NCI-H1092 treated with DMSO at 0.1 percent for 48 hours (cell line): ENCODE data around the gene CCR6.
"Not testable (repeated sequence)": the region's sequence is repeated elsewhere in the genome, so short reads cannot be mapped to it uniquely, and the experiment has no call there.

Experiments used
- DNase-seq: peaks from one replicate; lab custom pipeline; 2025; lab: John Stamatoyannopoulos, UW

The CCR6 gene

GRCh38 chr6:167143041-167143440, 20.1 kb downstream of the CCR6 start:
- DNase-seq, result no peak

DNA sequence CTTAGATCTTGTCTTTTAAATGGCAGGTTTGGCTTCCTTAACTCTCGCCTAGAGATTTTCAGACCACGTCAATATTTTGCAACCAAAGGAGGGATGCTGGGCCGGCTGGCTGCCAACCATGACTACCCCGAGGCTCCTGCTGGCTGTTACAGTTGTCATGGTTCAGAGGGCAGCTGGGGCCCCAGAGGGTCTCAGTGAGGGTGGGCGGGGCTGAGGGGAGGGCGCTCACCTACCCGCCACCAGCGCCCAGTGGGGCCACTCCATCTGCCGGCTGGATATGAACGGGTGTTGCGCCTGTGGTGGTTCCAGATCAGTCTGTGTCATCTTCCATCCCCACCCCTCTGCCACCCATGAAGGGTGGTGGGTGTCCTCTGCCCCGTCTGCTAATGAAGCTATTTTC, 22.6 kb downstream of the CCR6 start:
- no peak for DNase-seq

GRCh38 chr6:167146135-167146534, 23.2 kb downstream of the CCR6 start:
- no peak for DNase-seq

DNA sequence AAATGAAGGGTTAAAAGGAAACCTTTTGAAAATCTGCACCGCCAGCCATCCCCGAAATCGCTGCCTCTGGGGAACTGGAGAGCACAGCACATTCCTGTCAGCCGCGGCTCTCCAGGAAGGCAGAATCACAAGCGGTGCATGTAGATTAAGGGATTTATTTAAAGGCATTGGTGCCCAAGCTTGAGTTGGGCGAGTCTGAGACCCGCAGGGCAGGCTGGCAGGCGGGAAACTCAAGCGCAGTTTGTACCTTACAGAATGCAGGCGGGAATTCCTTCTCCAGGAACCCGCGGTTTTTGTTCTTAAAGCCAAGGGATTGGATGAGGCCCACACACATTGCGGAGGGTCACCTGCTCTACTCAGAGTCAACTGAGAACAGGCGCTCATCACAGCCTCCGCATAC, 24.1 kb downstream of the CCR6 start:
- DNase-seq, result no peak

DNA sequence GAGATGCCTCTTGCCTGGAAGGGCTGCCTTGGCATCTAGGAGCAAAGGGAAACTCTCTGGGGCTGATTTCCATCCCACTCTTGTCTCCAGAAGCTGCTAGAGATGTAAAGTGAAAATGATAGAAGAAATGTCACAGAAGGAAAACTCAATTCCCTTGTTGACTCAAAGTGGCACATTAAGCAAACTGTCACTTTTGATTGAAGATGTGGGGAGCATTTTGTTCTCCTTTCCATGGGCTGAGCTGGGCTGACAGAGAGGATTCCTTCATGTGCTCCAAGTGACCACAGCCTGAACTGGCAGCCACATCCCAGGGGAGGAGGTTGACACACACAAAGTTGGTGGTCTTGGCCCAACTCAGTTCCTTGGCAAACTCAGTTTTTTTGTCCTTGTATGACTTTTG, 25.1 kb downstream of the CCR6 start:
- no peak for DNase-seq

DNA sequence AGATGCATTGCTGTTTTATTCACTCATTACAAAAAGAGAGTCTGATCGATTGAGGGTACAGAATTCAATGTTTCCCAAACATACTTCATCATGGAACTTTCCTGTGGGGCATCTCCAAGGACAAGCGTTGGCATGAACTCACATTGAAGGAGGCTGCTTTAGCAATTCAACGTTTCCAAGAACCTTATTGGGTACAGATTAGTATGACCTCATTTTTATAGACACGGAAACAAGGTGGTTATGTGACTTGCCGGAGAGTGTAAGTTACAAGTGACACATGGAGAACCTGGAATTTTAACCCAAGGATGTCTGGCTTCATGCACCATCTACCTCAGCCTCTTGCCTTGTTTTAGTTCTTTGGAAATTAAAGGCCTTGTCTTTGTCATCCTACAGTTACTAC, 26.1 kb downstream of the CCR6 start:
- no peak for DNase-seq

DNA sequence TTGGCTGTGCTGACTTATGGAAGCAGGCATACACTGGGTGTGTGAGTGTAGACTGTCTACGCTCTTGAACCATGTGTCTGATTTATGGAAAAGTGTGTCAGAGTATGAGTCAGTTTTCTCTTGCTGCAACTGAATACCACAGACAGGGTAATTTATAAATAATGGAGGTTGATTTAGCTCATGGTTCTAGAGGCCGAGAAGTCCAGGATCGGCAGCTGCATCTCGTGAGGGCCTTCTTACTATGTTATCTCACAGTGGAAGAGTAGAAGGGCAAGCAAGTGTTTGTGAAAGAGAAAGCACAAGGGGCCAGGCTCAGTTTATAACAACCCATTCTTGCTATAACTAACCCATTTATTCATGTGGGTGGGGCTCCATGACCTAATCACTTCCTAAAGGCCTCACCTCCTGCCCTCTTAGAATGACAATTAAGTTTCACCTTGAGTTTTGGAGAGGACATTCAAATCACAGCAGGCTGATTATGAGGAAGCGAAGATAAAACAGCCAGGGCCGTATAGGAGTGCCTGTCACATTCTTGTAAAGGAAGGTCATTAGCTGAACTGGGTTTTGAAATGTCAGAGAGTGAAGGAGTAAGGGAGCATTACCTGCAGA, 28.1 kb downstream of the CCR6 start:
- no peak for DNase-seq

GRCh38 chr6:167151648-167152047, 28.8 kb downstream of the CCR6 start:
- no peak for DNase-seq

DNA sequence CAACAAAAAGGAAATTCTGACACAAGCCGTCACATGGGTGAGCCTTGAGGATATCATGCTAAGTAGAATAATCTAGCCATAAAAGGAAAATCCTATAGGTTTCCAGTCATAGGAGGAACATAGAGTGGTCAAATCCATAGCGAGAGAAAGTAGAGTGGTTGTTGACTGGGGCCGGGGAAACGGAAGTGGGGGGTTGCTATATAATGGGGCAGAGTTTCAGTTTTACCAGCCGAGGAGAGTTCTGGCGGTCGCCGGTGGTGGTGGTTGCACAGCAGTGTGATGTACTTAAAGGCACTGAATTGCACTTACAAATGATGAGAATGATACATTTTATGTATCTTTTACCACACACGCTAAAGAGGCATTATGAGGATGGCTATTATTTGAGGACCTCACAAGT, 30.0 kb downstream of the CCR6 start:
- DNase-seq, result no peak

GRCh38 chr6:167153521-167153959, 30.6 kb downstream of the CCR6 start:
- no peak for DNase-seq

DNA sequence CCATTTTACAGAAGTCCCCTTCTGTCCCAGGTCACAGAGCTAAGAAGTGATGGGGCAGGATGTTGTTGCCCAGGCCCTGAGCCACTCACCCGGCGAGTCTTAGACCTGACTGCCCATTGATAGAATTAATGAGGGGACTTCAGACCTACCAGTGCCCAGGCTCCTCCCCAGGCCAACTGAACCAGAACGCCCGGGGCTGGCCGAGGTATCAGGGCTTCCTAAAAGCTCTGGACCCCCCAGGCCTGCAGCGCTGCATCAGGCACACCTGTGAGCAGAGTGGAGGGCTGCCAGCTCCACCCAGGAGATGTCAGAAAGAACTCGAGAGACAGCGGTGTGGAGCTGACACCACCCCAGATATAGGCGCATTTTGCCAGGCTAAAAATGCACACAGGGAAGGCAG, 31.4 kb downstream of the CCR6 start:
- DNase-seq, result no peak

DNA sequence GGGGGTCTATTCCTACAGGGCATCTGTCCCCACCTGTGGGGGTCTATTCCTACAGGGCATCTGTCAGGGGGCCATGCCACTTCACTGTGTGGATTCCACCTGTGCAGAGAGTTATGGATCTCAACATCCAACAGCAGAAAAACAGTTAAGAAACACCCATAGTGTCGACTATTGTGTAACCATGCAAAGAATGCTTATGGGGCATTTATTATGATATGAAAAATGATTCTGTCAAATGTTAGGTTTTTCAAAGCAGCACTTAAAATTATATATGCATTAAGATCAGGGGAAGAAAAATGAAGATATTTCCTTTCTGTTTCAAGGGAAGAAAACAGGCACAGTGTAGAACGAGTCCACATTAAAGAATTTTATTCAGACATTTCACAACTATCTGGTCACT, 32.0 kb downstream of the CCR6 start:
- DNase-seq, result no peak

GRCh38 chr6:167157414-167157813, 34.5 kb downstream of the CCR6 start:
- no peak for DNase-seq

GRCh38 chr6:167157863-167158262, 35.0 kb downstream of the CCR6 start, which contains the start of gene GPR31:
TSS of gene GPR31 (minus strand) at chr6:167157980. CDS start at chr6:167157831, 149 bp downstream.
- DNase-seq, result no peak

- no peak for DNase-seq
These were observed 39.1 kb downstream of the CCR6 start for GRCh38 chr6:167161851-167162467.

GRCh38 chr6:167162591-167162990, 39.7 kb downstream of the CCR6 start:
- no peak for DNase-seq

DNA sequence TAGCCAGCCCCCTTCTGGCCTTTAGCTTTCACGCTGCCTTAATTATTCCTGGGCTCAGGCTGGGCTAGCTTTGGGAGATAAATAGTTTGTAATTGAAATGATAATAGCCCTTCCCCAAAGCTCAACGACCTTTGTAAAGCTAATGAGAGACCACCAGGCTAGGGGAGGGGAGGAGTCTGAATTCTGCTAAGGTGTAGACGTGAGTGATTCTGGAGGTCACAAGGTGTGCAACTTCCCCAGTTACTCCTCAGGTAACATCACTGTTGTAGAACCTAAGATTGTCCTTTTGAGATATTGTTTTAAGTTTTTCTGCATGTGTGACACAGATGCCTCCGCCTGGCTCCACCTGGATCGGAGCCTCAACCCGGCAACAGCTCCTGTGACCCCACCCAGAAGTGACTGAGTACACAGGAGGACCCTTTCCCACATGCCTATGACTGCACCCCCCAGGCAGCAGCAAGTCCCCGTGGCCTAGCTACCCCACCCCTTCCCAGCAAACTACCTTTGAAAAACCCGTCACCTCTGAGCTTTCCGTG, 40.6 kb downstream of the CCR6 start:
- DNase-seq, result no peak

DNA sequence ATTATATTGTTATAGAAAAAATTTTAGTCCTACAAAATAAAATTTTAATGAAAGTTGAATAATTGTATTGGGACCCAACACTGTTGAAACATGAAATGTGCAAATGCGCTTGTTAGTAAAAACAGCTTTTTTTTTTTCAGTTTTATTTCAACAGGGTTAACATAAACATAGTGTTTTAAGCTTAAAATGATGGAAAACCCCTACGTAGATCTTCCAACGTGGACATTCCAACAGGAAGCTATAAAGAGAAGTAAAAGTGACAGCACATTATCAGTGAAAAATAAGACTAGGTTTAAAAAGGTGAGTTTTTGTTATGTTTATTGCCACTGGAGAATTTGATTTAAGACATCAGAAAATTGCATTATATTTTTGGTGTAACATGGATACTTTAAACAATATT, 41.4 kb downstream of the CCR6 start:
- no peak for DNase-seq

DNA sequence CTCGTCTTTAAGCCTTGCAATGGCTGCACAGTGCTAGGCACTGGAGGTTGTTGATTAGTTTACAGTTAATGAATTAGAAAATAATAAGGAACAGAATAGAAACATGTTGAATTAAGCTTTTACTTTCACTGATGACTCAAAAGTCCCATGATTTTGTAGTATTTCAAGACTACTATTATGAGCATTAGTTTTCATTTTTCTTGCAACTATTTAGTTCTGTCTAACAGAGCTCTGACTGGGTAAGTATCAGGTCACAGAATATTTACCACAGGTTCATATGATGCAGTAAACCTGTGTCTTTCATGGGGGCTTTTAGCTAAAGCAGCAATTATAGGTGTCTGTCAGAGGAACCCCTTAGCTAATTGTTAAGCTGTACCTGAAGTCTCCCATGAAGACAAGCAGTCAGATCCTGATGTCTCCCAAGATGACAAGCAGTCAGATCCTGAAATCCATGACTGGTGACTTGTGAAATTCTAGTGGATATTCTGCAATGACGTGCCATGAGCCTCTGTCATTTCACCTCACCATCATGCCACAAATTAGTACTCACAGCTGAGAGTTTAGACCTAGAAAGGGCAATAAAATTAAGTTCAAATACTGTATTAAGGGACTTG, 43.1 kb downstream of the CCR6 start:
- DNase-seq, result no peak

DNA sequence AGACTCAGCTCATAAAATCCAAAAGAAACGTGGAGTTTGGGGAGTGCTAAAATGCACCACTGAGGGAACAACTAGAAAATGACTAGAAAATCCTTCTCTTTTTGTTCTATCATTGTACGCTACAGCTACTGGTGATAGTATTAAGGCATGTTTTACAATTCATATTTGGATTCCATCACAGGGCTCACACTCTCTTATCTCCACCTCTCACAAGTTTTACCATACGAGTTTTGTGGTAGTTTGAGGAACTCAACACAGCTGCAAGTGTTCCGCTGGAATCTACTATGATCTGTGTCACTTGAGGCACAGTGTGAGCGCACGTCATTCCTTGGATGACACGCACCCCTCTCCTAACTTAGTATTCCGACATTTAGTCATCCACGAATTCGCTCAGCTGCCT, 44.8 kb downstream of the CCR6 start:
- not testable (repeated sequence) for DNase-seq

- not testable (repeated sequence) for DNase-seq
These were observed 45.4 kb downstream of the CCR6 start for GRCh38 chr6:167168296-167168695.

GRCh38 chr6:167169867-167170266, 47.0 kb downstream of the CCR6 start:
- DNase-seq, result not testable (repeated sequence)

DNA sequence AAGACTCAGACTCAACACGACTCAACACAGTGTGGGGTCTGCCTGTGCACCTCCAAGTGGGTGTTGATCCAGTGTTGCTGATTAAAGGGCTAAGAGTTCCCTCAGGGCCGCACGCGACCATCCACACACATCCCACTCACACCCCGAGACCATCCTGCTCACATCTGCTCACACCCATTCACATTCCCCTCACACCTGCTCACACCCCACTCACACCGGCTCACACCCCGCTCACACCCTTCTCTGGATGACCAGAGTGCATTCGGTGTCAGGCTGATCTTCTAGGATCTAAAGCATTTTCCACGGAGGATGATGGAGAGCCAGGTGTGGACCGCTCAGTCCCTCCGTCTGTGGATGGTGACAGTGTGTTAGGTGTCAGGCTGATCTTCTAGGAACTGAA, 48.4 kb downstream of the CCR6 start:
- not testable (repeated sequence) for DNase-seq
